DOHH2 (cell line): ENCODE data around the gene RUNDC1.

Experiments
- EZH2phosphoT487 ChIP-seq: fragments of 200-600 bp; sonication (generic); IDR thresholded peaks from 2 replicates; pipeline ENCODE4 v1.6.1; 2017; ENCODE audit warnings: borderline replicate concordance, mild to moderate bottlenecking, antibody characterized with exemption, low read length, moderate library complexity, mixed read lengths
- TF ChIP-seq, protein P1 (sequence below): fragments of 200-600 bp; sonication (generic); IDR thresholded peaks from one replicate; pipeline ENCODE4 v1.5.1; 2014; ENCODE audit warnings: antibody characterized with exemption, mild to moderate bottlenecking, low read depth, low read length; ENCODE audit not compliant: poor library complexity, severe bottlenecking

DNA sequence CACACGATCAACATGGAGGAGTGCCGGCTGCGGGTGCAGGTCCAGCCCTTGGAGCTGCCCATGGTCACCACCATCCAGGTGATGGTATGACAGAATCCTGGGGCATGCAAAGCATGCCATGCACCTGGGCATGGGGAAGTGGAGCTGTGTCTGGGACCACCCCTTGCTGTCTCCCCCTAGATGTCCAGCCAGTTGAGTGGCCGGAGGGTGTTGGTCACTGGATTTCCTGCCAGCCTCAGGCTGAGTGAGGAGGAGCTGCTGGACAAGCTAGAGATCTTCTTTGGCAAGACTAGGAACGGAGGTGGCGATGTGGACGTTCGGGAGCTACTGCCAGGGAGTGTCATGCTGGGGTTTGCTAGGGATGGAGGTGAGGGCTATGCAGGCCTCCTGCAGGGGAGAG, 32.9 kb downstream of the RUNDC1 start:
- TF ChIP-seq EZH2phosphoT487, result no peak
- TF ChIP-seq, protein P1, sequence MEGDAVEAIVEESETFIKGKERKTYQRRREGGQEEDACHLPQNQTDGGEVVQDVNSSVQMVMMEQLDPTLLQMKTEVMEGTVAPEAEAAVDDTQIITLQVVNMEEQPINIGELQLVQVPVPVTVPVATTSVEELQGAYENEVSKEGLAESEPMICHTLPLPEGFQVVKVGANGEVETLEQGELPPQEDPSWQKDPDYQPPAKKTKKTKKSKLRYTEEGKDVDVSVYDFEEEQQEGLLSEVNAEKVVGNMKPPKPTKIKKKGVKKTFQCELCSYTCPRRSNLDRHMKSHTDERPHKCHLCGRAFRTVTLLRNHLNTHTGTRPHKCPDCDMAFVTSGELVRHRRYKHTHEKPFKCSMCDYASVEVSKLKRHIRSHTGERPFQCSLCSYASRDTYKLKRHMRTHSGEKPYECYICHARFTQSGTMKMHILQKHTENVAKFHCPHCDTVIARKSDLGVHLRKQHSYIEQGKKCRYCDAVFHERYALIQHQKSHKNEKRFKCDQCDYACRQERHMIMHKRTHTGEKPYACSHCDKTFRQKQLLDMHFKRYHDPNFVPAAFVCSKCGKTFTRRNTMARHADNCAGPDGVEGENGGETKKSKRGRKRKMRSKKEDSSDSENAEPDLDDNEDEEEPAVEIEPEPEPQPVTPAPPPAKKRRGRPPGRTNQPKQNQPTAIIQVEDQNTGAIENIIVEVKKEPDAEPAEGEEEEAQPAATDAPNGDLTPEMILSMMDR, result no peak
